Fibroblast of mammary gland (primary cell): ENCODE measurements around the gene SARDH.

Source experiments
- DNase-seq: peaks from one replicate; pipeline ENCODE4 v3.0.0-alpha.2; 2010; ENCODE audit warnings: low read depth
- H3K4me3 ChIP-seq: 2 replicates; pipeline ENCODE4 v1.5.1; 2011; ENCODE audit warnings: low read depth, mild to moderate bottlenecking, low read length, moderate library complexity; ENCODE audit not compliant: control insufficient read depth
- CTCF ChIP-seq: conservative IDR thresholded peaks from 2 replicates; pipeline ENCODE4 v1.5.1; 2011; ENCODE audit warnings: low read depth, low read length, inconsistent platforms; ENCODE audit not compliant: control insufficient read depth, insufficient read depth

The SARDH gene

DNA sequence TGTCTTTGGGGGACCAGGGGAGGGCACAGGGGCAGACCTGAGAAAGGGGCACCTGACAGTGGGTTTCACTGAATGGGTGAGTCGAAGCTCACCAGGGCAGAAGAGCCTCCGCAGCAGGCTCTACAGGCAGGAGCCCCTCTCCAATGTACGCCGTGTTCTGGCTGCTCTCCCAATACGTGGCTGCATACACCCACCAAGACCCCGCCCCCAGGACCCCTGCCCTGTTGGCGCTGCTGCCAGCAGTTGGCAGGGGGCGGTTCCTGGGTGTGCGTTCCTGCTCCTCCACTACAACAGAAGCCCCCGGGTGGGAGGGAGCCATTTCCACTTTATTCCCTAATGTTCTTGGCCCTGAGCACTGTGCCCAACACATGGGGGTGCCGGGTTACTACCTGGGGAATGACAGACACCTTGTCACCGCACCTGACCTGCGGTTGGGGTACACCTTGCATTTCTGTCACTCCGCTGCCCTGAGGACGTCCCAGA is 30.3 kb downstream of the SARDH start:
- no peak for TF ChIP-seq CTCF
- no peak for DNase-seq

GRCh38 chr9:133707065-133707762 is 30.9 kb downstream of the SARDH start:
- no peak overlapping the region for H3K4me3 ChIP-seq
- DNase-seq = peak; percentile 89
- no peak for TF ChIP-seq CTCF

More for the DNA sequence above, 30.3 kb downstream of the SARDH start:
- no peak overlapping the region for H3K4me3 ChIP-seq

GRCh38 chr9:133706307-133707050 is 31.7 kb downstream of the SARDH start:
- peak; percentile 25 for DNase-seq
- no peak for TF ChIP-seq CTCF
- no peak overlapping the region for H3K4me3 ChIP-seq

DNA sequence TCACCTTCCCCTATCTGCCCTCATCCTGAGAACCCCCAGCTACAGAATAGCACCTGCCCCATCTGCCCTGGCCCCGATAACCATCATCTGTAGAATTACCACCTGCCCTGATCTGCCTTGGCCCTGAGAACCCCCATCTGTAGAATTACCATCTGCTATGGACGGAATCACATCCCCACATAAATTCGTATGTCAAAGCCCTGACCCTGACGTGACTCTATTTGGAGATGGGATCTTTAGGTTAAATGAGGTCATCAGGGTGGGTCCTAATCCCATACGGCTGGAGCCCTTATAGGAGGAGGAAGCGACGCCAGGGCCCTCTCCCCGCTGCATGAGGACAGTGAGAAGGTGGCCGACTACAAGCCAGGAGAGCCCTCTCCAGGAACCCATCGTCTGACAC is 32.6 kb downstream of the SARDH start:
- no peak for DNase-seq
- H3K4me3 ChIP-seq = no peak overlapping the region
- no peak for TF ChIP-seq CTCF

- no peak for DNase-seq
- no peak for TF ChIP-seq CTCF
- H3K4me3 ChIP-seq = no peak overlapping the region
Measured at GRCh38 chr9:133704711-133705181, 33.4 kb downstream of the SARDH start.

DNA sequence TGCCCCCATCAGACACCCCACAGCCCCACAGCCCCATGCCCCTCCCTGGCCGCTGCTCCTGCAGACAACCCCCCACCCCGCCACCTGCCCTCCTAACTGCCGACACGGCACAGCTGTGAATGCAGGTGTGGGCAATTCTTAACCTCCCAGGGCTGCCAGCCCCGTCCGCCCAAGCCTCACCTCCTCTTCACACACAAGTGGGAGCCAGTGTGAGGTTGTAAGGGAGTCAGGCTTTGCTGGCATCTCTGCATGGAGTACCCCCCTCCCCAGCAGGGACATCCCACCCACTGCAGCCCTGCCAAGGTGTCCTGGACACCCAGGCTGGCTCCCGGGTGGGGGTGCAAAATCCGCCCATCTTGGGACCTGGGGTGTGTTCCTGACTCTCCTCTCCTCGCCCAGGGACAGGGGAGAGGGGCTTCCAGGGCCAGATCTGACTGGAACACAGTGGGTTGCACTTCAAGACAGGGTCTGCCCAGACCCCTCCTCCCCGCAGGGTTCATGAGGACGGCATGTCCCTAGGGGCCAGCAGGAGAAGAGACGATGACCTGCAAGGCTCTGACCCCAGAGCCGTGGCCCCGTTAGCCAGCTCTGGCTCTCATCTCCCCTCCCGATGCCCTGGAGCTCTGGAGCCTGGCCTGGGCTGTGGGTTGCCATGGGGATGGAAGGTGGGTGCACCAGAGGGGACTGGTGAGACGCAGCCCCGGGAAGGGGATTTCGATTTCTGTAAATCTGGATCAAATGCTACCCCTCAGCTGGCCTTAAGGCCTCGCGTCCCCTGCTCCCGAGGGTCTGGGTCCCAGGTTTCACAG is 34.4 kb downstream of the SARDH start:
- no peak for TF ChIP-seq CTCF
- no peak overlapping the region for H3K4me3 ChIP-seq
- DNase-seq = no peak
